LNCaP clone FGC (cell line): ENCODE measurements around the gene GJB4.
"Not testable (repeated sequence)": the region's sequence is repeated elsewhere in the genome, so short reads cannot be mapped to it uniquely, and the experiment has no call there.

Experiments
- DNase-seq: peaks from one replicate; pipeline ENCODE4 v3.0.0-alpha.2; 2011; ENCODE audit warnings: low read depth
- H3K4me3 ChIP-seq: 2 replicates; pipeline ENCODE4 v1.5.1; 2011; ENCODE audit warnings: mild to moderate bottlenecking, low read depth, low read length, control low read depth
- CTCF ChIP-seq: IDR thresholded peaks from 2 replicates; pipeline ENCODE4 v1.5.1; 2012; ENCODE audit warnings: mild to moderate bottlenecking; ENCODE audit not compliant: control insufficient read depth, insufficient read depth; ENCODE audit errors: extremely low read depth

Gene GJB4

GRCh38 chr1:34715139-34715538, 44.4 kb upstream of the GJB4 start:
- no peak for TF ChIP-seq CTCF
- H3K4me3 ChIP-seq = no peak overlapping the region
- no peak for DNase-seq

GRCh38 chr1:34721241-34721640, 38.3 kb upstream of the GJB4 start:
- DNase-seq = no peak
- TF ChIP-seq CTCF = no peak
- H3K4me3 ChIP-seq = no peak overlapping the region

GRCh38 chr1:34721646-34722355, 37.7 kb upstream of the GJB4 start:
- no peak for DNase-seq
- TF ChIP-seq CTCF = no peak

GRCh38 chr1:34726861-34727260, 32.7 kb upstream of the GJB4 start:
- DNase-seq = no peak
- no peak for TF ChIP-seq CTCF
- H3K4me3 ChIP-seq = no peak overlapping the region

More at GRCh38 chr1:34721646-34722355, 37.7 kb upstream of the GJB4 start:
- H3K4me3 ChIP-seq = no peak overlapping the region

- no peak for TF ChIP-seq CTCF
- no peak overlapping the region for H3K4me3 ChIP-seq
- DNase-seq = no peak
Measured at GRCh38 chr1:34730485-34730884, 29.1 kb upstream of the GJB4 start.

- not testable (repeated sequence) for DNase-seq, H3K4me3 ChIP-seq
Measured at GRCh38 chr1:34732831-34733230, 26.7 kb upstream of the GJB4 start.

GRCh38 chr1:34736692-34737091, 22.8 kb upstream of the GJB4 start:
- DNase-seq = no peak
- H3K4me3 ChIP-seq = no peak overlapping the region
- no peak for TF ChIP-seq CTCF

GRCh38 chr1:34737236-34737635, 22.3 kb upstream of the GJB4 start:
- not testable (repeated sequence) for DNase-seq, H3K4me3 ChIP-seq
